NCI-H2081 (cell line): ENCODE results near the gene VIPAS39.
A peak's percentile ranks its signal among the peaks of the same experiment; 100 is the strongest.
"Not testable (repeated sequence)": the region's sequence is repeated elsewhere in the genome, so short reads cannot be mapped to it uniquely, and the experiment has no call there.

Experiments used
- DNase-seq, 2 experiments: peaks; one replicate each; lab custom pipeline; 2025; lab: John Stamatoyannopoulos, UW

VIPAS39 gene

GRCh38 chr14:77470224-77470870, 12.9 kb upstream of the VIPAS39 start:
- peak in 1 of 2 experiments; percentile 14 for DNase-seq

DNA sequence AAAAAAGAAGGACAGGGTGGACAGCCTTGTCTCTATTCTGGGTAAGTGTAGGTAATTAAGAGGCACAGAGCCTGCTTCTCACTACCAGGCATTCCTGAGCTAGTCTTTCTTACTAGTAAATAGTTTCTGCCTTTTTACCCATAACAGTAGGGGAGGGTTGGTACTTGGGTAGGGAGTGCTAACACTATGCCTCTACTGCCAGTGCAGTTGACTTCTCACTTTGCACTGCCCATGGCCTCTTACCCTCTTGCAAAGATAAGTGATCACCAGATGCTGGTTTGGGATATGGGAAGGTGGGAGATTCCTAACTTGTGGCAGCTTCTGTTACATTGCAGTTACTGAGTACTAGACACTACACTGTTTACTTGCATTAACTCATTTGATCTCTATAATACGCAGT, 12.1 kb upstream of the VIPAS39 start:
- no peak for DNase-seq

- DNase-seq: no peak
These were observed 11.7 kb upstream of the VIPAS39 start for GRCh38 chr14:77469067-77469505.

DNA sequence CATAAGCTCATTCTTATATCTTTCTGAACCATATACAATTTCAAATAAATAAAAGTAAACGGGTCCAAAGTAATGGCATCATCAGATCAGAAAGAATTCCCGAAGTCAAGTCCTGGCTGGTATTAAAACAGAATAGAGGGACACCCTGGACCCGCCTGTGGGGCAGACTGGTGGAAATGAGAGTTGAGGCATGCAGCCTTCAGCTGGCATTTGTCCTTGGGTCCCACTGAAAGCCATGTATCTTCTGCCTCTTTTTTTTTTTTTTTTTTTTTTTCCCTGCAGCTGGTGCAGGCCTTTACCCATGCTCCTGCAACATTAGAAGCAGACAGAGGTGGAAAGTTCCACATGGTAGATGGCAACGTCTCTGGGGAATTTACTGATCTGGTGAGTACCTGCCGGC, 10.4 kb upstream of the VIPAS39 start:
- DNase-seq: no peak

DNA sequence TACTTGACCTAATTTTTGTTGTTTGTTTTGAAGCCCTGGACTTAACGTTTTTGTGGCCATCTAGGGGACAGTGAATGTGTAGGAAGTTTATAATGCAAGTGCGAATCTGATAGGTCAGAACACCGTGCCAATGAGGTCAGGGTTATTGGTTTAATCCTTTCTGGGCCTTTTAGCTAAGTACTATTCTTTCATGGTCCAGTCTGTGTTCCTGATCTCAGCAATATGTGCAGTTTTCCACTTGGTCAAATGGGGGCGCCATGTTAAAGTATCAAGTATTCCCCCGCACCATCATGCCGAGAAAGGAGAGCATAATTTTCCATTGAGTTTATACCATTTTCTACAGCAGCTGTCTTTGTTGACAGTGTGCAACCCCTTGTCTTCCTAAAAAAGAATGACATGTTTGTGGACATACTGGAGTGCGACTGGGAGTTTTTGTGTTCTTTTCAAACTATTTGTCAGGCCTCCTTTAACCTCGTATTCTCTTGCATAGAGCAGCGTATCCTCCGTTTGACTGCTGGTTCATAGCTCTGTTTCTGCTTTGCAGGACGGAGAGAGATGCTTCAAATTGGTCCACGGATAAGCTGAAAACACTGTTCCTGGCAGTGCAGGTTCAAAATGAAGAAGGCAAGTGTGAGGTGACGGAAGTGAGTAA, 1.8 kb upstream of the VIPAS39 start:
- DNase-seq: peak; percentile 72 to 74

DNA sequence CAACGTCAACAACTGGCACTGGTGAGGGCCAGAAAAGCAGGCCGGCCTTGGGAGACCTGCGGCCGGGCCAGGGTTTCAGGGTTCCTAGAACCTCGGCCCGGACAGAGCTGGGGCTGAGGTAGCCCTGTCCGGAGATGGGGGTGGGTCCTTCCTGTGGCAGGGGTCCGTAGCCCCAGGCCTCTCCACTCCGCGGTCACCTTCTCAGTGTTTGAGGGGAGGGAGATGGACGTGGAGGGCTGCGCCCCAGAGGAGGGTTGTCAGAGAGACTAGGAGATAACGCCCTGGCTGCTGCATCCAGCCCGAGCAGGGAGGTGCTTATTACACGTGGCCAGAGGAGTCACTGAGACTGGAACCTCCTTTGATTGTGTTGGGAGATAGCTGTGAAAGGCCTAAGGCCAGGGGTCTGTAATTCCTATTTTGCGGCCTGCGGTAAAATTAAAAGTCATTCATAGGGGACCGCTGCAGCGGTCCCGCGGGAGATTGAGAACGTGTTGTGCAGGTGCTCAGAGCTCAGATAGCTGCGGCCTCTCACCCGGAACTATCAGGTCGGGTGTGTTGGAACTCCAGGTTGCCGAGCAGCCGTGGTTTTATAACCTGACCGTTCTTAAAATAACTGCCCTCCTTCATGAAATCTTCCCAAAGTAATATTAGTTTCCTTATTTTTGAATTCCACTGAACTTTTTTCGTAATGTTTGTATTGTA, 999 bp upstream of the VIPAS39 start:
- peak in 1 of 2 experiments; percentile 34 for DNase-seq

DNA sequence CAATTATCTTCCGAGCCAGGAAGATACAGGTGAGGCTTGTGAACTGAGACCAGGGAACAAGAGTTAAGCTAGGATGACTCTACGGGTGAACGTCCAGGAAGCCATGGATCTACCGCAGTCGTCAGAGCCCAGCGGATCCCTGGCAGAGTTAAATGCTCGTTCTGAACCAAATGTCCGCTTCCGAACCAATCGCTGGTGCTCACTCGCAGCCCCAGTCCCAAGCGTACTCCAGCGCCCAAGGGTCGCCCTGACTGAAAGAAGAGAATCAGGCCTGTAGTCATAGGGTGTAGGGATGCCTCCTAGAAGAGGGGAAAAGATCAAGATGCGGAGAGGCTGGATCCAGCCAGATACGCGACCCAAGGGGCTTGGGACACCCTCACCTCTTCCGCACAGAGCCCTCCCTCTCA, 283 bp downstream of the VIPAS39 start:
- DNase-seq: no peak

GRCh38 chr14:77455966-77456640, 1.3 kb downstream of the VIPAS39 start:
- DNase-seq: no peak

GRCh38 chr14:77442196-77442595, 15.2 kb downstream of the VIPAS39 start:
- no peak for DNase-seq

GRCh38 chr14:77439861-77440260, 17.5 kb downstream of the VIPAS39 start:
- no peak for DNase-seq

DNA sequence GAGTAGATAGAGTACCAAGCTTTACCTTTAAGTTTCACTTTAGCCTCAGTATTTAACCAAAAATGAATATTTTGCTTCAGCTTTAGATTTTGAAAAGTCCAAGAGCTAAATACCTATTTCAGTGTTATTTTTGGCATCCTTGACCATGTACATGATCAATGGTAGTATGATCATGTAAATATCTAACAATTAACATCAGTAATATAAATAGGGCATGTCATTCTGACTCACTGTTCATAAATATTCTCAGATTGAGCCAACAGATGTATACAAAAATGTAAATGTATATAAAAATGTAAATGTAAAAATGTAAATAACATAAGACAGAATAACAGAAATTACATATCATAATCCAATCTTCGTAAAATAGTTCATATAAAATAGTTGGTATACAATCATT, 18.8 kb downstream of the VIPAS39 start:
- no peak for DNase-seq

DNA sequence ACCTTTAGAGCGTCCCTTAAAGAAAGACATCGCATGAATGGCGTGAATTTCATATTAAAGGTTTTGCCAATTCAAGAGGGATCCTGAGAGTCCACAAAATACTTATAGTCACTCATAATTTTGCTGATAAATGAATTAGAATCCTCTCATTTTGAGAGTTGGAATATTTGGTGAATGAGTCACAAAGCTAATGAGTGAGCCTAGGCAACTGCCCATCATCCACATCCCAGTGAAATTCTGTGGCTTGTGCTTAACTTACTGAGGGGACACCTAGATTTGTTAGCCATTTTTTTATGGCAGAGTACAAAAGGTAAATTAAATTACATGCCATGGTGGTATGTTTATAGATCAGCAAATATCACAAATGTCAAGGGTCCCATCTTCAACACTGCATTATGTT, 21.4 kb downstream of the VIPAS39 start:
- no peak for DNase-seq

- DNase-seq: no peak
These were observed 31.0 kb downstream of the VIPAS39 start for GRCh38 chr14:77426396-77426795.

DNA sequence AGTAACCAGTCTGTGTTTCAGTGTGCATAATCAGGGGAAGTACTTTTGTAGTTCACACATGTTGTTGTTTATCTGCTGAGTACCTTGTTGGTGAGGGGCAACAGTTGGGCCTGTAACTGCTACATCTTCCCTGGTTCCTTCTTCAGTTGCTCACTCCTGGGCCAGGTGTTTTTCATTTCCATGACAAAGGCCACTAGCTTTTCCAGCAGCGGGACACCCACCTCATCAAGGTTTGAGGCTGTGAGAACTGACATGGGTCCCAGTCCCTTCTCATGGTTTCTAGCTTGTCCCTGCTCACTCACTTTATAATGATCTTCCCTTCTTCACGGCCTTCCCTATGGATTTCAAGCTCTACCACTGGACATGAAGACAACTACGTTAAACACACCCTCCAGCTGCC, 32.5 kb downstream of the VIPAS39 start:
- DNase-seq: no peak

- DNase-seq: no peak
These were observed 34.0 kb downstream of the VIPAS39 start, which contains the start of gene NOXRED1 for GRCh38 chr14:77423423-77423822. TSS of gene NOXRED1 (minus strand) at chr14:77423523. CDS start at chr14:77422889, 634 bp downstream.

DNA sequence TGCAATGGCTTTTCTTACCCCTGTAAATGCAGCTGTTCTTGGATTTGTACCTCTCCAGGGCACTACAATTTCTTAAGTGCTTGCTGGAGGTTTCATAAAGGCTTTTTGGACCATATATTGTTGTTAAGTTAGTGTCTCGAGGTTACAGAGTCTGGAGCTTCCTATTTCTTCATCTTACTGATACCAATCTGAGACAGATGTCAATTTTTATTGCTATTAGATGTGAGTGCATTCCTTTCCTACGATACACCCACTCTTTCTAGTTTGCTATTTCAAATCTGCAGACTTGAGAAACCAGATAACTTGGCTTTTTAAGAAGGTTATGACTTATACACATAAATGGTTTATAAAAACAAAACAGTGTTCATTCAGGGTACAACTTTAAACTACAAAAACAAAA, 36.2 kb downstream of the VIPAS39 start:
- no peak for DNase-seq

- DNase-seq: no peak
These were observed 40.6 kb downstream of the VIPAS39 start for GRCh38 chr14:77416836-77417235.

GRCh38 chr14:77416098-77416497, 41.3 kb downstream of the VIPAS39 start:
- not testable (repeated sequence) for DNase-seq

DNA sequence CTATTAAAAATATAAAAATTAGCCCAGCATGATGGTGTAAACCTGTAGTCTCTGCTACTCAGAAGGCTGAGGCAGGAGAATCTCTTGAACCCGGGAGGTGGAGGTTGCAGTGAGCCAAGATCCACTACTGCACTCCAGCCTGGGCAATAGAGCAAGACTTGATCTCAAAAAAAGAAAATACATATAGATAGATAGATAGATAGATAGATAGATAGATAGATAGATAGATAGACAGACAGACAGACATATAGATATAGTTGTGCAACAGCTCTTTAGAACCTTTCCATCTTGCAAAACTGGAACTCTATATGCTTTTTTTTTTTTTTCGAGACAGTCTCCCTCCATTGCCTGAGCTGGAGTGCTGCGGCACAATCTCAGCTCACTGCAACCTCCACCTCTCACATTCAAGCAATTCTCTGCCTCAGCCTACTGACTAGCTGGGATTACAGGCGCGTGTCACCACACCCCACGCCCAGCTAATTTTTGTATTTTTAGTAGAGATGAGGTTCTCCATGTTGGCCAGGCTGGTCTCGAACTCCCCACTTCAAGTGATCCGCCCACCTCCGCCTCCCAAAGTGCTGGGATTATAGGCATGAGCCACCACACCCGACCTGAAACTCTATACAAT, 41.9 kb downstream of the VIPAS39 start:
- DNase-seq: not testable (repeated sequence)

GRCh38 chr14:77409131-77409533, 48.3 kb downstream of the VIPAS39 start:
- DNase-seq: no peak

DNA sequence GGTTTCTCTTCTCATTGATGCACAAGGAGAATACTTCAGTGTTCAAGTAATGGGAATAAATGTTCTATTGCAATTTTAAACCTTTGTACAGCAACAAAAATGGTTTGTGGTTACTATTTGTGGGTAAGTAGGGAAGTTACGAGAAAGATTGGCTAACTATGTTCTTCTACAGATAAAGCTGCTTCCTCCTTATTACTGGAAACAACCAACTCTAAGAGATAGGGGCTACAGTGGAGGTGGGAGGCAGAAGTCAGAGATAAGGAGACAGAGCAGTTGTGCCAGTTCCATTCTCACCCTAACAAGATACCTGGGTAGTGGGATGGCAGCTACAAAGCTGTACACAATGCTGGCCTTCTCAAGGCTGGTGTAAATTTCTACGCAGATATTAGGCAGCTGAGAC, 50.2 kb downstream of the VIPAS39 start:
- DNase-seq: no peak

- no peak for DNase-seq
These were observed 50.7 kb downstream of the VIPAS39 start for GRCh38 chr14:77406718-77407117.
